ENCODE results near the gene MAP3K10.

MAP3K10 gene

DNA sequence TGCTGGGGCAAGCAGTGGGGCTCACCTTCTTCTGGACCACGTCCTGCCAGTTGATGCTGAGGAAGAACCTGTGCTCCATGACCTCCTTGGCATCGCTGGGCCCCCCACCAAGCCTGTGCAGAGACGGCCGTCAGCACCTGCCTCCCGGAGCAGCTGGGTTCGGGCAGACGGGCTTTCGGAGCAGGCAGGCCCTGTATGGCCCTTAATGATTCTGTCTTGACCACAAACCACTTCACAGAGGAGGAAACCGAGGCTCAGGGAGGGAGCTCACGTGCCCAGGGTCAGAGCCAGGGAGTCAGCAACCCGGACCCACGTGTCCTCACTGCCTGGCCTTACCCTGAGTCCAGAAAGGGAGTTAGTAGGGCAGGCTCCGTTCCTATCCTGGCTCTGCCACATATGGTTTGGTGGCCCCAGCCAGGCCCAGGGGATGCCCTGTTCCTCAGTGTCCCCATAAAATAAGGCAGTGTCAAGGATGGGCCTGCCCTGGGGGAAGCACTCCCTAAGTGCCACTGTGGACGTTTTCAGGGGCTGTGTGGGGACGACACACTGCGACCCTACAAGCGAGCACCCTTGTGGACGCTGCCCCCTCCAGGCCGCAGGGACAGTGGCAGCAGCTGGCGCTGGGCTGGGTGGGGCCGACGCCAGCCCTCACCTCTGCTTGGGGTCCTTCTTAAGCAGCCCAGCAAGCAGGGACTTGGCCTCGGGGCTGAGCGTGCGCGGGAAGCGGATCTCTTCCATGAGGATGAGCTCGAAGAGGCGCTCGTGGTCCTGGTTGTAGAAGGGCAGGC, 44.2 kb downstream of the MAP3K10 start:
- no peak overlapping the region for H3K27ac ChIP-seq (ENCODE audit: low read depth, low read length)
- H2AFZ ChIP-seq (ENCODE audit: low read length, unreplicated experiment): no peak overlapping the region
- no peak overlapping the region for H3K4me3 ChIP-seq (ENCODE audit: low read depth, low read length)
- no peaks in the 10 kb centered on the region for H3K27me3 ChIP-seq (ENCODE audit: insufficient read depth, low read length)
- no peaks in the 10 kb centered on the region for H3K36me3 ChIP-seq (ENCODE audit: insufficient read depth, low read length)
- no peaks in the 10 kb centered on the region for H3K79me2 ChIP-seq (ENCODE audit: control insufficient read depth, insufficient read depth, low read length, unreplicated experiment)
- no peaks in the 10 kb centered on the region for H3K4me1 ChIP-seq (ENCODE audit: control insufficient read depth, insufficient read depth, low read length, unreplicated experiment)

DNA sequence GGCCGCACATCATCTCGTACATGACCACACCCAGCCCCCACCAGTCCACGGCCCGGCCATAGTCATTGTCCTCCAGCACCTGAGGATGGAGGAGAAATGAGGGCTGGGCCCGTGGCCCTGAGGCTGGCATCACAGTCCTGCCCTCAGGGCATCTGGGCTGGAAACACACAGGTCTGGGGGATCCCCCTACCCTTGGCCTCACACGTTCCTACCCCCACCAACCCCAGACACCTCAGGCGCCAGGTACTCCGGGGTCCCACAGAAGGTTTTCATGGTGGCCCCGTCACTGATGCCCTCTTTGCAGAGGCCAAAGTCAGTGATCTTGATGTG, 44.8 kb downstream of the MAP3K10 start:
- H3K27ac ChIP-seq (ENCODE audit: low read depth, low read length): no peak overlapping the region
- H3K4me3 ChIP-seq (ENCODE audit: low read depth, low read length): no peak overlapping the region
- no peaks in the 10 kb centered on the region for H3K27me3 ChIP-seq (ENCODE audit: insufficient read depth, low read length)
- no peaks in the 10 kb centered on the region for H3K36me3 ChIP-seq (ENCODE audit: insufficient read depth, low read length)
- no peaks in the 10 kb centered on the region for H3K79me2 ChIP-seq (ENCODE audit: control insufficient read depth, insufficient read depth, low read length, unreplicated experiment)
- H3K4me1 ChIP-seq (ENCODE audit: control insufficient read depth, insufficient read depth, low read length, unreplicated experiment): no peaks in the 10 kb centered on the region
- no peak overlapping the region for H2AFZ ChIP-seq (ENCODE audit: low read length, unreplicated experiment)

DNA sequence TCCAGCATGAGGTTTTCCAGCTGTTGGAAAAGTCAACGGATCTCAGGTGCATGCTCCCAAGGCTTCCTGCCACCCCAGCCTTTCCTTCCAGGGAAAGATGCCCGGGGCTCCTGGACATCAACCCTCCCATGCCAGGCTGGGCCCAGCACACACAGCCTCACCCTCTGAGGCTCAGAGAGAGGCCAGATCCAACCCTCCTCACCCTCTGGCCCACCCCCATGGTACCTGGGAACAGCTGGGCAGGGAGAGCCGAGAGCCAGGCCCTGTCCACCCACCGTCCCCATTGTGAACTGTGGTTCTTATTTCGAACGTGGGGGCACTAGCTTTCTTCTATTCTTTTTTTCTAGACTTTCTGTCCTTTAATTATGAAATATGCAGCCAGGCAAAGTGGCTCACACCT, 45.1 kb downstream of the MAP3K10 start:
- Histone ChIP-seq H3K27me3 (ENCODE audit: insufficient read depth, low read length) (no peaks in the 10 kb centered on the region), H3K79me2 (ENCODE audit: control insufficient read depth, insufficient read depth, low read length, unreplicated experiment) (no peaks in the 10 kb centered on the region), H3K4me3 (ENCODE audit: low read depth, low read length) (no peak overlapping the region), H3K36me3 (ENCODE audit: insufficient read depth, low read length) (no peaks in the 10 kb centered on the region), H3K27ac (ENCODE audit: low read depth, low read length) (no peak overlapping the region), H2AFZ (ENCODE audit: low read length, unreplicated experiment) (no peak overlapping the region), H3K4me1 (ENCODE audit: control insufficient read depth, insufficient read depth, low read length, unreplicated experiment) (no peaks in the 10 kb centered on the region)

DNA sequence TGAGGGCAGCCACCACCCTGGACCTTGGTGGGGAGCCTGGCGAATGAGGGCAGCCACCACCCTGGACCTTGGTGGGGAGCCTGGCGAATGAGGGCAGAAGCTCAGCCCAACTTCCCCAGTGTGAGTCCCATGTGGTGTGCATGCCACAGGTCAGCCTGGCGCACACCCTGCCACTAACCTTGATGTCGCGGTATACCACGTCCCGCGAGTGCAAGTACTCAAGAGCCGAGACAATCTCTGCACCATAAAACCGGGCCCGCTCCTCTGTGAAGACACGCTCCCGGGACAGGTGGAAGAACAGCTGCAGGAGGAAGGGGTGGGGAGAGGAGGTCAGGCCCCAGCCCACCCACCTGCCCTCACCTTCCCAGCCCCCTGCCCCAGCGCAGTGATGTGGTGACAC, 46.6 kb downstream of the MAP3K10 start:
- H3K4me1 ChIP-seq (ENCODE audit: control insufficient read depth, insufficient read depth, low read length, unreplicated experiment): no peaks in the 10 kb centered on the region
- no peaks in the 10 kb centered on the region for H3K36me3 ChIP-seq (ENCODE audit: insufficient read depth, low read length)
- H3K27me3 ChIP-seq (ENCODE audit: insufficient read depth, low read length): no peaks in the 10 kb centered on the region
- H2AFZ ChIP-seq (ENCODE audit: low read length, unreplicated experiment): no peak overlapping the region
- H3K79me2 ChIP-seq (ENCODE audit: control insufficient read depth, insufficient read depth, low read length, unreplicated experiment): no peaks in the 10 kb centered on the region
- H3K4me3 ChIP-seq (ENCODE audit: low read depth, low read length): no peak overlapping the region
- no peak overlapping the region for H3K27ac ChIP-seq (ENCODE audit: low read depth, low read length)

DNA sequence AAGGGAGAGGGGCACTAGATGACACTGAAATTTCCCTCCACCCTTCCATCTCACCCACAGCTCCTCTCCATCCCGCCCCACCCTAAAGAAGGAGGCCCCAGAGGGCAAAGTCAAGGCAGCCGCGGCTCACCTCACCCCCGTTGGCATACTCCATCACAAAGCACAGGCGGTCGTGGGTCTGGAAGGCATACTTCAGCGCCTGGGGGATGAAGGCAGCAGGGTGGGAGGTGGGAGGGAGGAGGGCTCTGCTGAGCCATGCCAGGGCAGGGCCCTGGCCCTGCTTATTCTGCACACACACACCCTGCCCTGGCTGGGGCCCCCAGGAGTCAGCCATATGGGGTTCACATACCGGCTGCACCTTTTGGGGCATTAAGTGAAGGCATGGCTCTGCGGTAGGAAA, 47.5 kb downstream of the MAP3K10 start:
- Histone ChIP-seq H3K79me2 (ENCODE audit: control insufficient read depth, insufficient read depth, low read length, unreplicated experiment) (no peaks in the 10 kb centered on the region), H3K27ac (ENCODE audit: low read depth, low read length) (no peak overlapping the region), H3K4me3 (ENCODE audit: low read depth, low read length) (no peak overlapping the region), H2AFZ (ENCODE audit: low read length, unreplicated experiment) (no peak overlapping the region), H3K4me1 (ENCODE audit: control insufficient read depth, insufficient read depth, low read length, unreplicated experiment) (no peaks in the 10 kb centered on the region), H3K36me3 (ENCODE audit: insufficient read depth, low read length) (no peaks in the 10 kb centered on the region), H3K27me3 (ENCODE audit: insufficient read depth, low read length) (no peaks in the 10 kb centered on the region)

DNA sequence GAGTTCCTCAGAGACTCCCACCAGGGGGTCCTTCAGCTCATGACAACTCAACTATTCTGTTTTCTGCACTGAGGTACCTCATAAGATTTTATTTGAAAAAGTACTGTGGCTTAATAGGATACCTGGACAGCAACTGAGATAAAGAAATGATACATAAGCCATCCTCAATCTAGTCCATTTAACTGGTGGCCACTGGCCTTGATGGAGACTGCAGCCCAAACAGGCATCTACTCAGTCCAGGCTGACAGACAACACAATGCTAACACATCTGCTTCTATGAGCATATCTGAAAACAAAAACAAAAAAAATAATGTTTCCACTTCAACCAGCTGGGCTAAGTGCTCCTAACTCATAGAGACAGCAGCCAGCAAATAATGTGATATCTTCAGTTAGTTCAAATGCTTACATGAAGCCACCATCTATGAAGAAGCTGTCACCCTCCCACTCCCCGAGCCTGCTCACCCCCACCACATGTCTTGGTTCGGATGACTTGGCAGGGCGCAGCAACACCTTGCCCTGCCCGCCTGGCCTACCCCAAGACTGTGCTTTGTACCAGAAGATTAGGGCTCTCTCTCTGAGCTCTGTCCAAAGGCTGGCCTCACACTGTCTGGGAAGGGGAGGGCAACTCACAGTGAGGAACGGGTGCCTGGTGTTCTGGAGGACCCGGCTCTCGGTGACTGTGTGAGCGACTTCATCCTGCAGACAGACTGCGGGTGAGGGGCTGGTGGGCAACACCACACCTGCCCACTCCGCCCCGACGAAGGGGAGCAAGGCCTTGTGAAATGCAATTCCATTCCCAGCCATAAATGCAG, 48.4 kb downstream of the MAP3K10 start:
- Histone ChIP-seq H3K27me3 (ENCODE audit: insufficient read depth, low read length) (no peaks in the 10 kb centered on the region), H3K27ac (ENCODE audit: low read depth, low read length) (no peak overlapping the region), H2AFZ (ENCODE audit: low read length, unreplicated experiment) (no peak overlapping the region), H3K79me2 (ENCODE audit: control insufficient read depth, insufficient read depth, low read length, unreplicated experiment) (no peaks in the 10 kb centered on the region), H3K36me3 (ENCODE audit: insufficient read depth, low read length) (no peaks in the 10 kb centered on the region), H3K4me3 (ENCODE audit: low read depth, low read length) (no peak overlapping the region), H3K4me1 (ENCODE audit: control insufficient read depth, insufficient read depth, low read length, unreplicated experiment) (no peaks in the 10 kb centered on the region)

DNA sequence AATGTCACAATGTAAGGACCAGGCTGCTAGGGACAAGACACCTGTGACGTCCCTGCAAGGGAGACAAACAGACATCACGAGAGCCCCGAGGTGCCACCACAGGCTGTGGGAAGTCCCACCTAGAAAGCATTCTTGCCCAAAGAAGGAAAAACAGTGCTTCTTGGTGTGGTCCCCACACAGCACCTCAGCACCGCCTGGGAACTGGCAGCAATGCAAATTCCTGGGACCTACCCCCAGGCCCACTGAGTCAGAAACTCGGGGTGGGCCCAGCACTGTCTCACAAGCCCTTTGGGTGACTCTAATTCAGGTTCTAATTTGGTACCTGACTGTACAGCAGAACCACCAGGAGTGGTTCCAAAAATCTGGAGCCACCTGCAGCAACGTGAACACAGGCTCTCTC, 49.1 kb downstream of the MAP3K10 start:
- no peaks in the 10 kb centered on the region for H3K4me1 ChIP-seq (ENCODE audit: control insufficient read depth, insufficient read depth, low read length, unreplicated experiment)
- no peaks in the 10 kb centered on the region for H3K27me3 ChIP-seq (ENCODE audit: insufficient read depth, low read length)
- no peak overlapping the region for H2AFZ ChIP-seq (ENCODE audit: low read length, unreplicated experiment)
- no peak overlapping the region for H3K4me3 ChIP-seq (ENCODE audit: low read depth, low read length)
- no peaks in the 10 kb centered on the region for H3K79me2 ChIP-seq (ENCODE audit: control insufficient read depth, insufficient read depth, low read length, unreplicated experiment)
- no peak overlapping the region for H3K27ac ChIP-seq (ENCODE audit: low read depth, low read length)
- H3K36me3 ChIP-seq (ENCODE audit: insufficient read depth, low read length): no peaks in the 10 kb centered on the region

DNA sequence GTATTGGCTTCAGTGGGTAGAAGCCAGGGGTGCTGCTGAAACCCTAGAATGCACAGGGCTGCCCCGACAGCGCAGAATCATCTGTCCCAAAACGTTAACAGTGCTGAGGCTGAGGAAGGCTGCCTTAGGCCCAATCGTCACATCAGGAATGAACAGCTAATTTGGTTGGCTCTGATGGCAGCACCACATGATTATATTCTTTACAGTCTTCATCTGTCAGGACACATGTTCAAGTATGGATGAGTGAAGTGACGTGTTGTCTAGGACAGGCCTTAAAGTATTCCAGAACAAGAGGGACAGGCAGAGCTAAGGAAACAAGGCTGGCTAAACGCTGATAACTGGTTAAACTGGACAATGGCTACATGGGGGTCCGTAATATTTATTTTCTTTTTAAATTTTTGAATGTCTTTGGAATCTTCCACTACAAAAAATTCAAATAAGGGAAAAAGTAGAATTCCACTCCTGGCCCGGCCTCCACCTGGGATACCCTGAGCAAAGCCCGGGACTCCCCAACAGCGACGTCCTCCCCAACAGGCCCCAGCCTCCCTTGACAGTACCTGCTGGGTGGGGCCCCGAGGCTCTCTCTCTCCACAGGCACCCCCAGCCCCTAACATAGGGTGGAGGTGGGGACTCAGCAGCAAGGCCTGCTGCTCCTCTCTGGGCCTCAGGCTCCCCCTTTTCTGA, 50.0 kb downstream of the MAP3K10 start:
- Histone ChIP-seq H2AFZ (ENCODE audit: low read length, unreplicated experiment) (no peak overlapping the region), H3K27me3 (ENCODE audit: insufficient read depth, low read length) (no peaks in the 10 kb centered on the region), H3K36me3 (ENCODE audit: insufficient read depth, low read length) (no peaks in the 10 kb centered on the region), H3K4me1 (ENCODE audit: control insufficient read depth, insufficient read depth, low read length, unreplicated experiment) (no peaks in the 10 kb centered on the region), H3K27ac (ENCODE audit: low read depth, low read length) (no peak overlapping the region), H3K4me3 (ENCODE audit: low read depth, low read length) (no peak overlapping the region), H3K79me2 (ENCODE audit: control insufficient read depth, insufficient read depth, low read length, unreplicated experiment) (no peaks in the 10 kb centered on the region)

- no peaks in the 10 kb centered on the region for H3K36me3 ChIP-seq (ENCODE audit: insufficient read depth, low read length)
- no peak overlapping the region for H2AFZ ChIP-seq (ENCODE audit: low read length, unreplicated experiment)
- H3K79me2 ChIP-seq (ENCODE audit: control insufficient read depth, insufficient read depth, low read length, unreplicated experiment): no peaks in the 10 kb centered on the region
- H3K4me1 ChIP-seq (ENCODE audit: control insufficient read depth, insufficient read depth, low read length, unreplicated experiment): no peaks in the 10 kb centered on the region
- H3K27ac ChIP-seq (ENCODE audit: low read depth, low read length): no peak overlapping the region
- no peak overlapping the region for H3K4me3 ChIP-seq (ENCODE audit: low read depth, low read length)
- no peaks in the 10 kb centered on the region for H3K27me3 ChIP-seq (ENCODE audit: insufficient read depth, low read length)
Observed at GRCh38 chr19:40241809-40242384, 50.7 kb downstream of the MAP3K10 start.

- Histone ChIP-seq H3K36me3 (ENCODE audit: insufficient read depth, low read length) (no peaks in the 10 kb centered on the region), H3K27me3 (ENCODE audit: insufficient read depth, low read length) (no peaks in the 10 kb centered on the region), H3K4me3 (ENCODE audit: low read depth, low read length) (no peak overlapping the region), H3K4me1 (ENCODE audit: control insufficient read depth, insufficient read depth, low read length, unreplicated experiment) (no peaks in the 10 kb centered on the region), H3K79me2 (ENCODE audit: control insufficient read depth, insufficient read depth, low read length, unreplicated experiment) (no peaks in the 10 kb centered on the region), H2AFZ (ENCODE audit: low read length, unreplicated experiment) (no peak overlapping the region), H3K27ac (ENCODE audit: low read depth, low read length) (no peak overlapping the region)
Observed at GRCh38 chr19:40242480-40242879, 51.3 kb downstream of the MAP3K10 start.
